DOHH2 (cell line): ENCODE data around the gene PHETA2.

Source experiments
- EZH2phosphoT487 ChIP-seq: fragments of 200-600 bp; sonication (generic); IDR thresholded peaks from 2 replicates; pipeline ENCODE4 v1.6.1; 2017; ENCODE audit warnings: borderline replicate concordance, mild to moderate bottlenecking, antibody characterized with exemption, low read length, moderate library complexity, mixed read lengths
- TF ChIP-seq, protein P1 (sequence below): fragments of 200-600 bp; sonication (generic); IDR thresholded peaks from one replicate; pipeline ENCODE4 v1.5.1; 2014; ENCODE audit warnings: antibody characterized with exemption, mild to moderate bottlenecking, low read depth, low read length; ENCODE audit not compliant: poor library complexity, severe bottlenecking

GRCh38 chr22:42035256-42035655 lies 38.8 kb upstream of the PHETA2 start:
- TF ChIP-seq, protein P1, sequence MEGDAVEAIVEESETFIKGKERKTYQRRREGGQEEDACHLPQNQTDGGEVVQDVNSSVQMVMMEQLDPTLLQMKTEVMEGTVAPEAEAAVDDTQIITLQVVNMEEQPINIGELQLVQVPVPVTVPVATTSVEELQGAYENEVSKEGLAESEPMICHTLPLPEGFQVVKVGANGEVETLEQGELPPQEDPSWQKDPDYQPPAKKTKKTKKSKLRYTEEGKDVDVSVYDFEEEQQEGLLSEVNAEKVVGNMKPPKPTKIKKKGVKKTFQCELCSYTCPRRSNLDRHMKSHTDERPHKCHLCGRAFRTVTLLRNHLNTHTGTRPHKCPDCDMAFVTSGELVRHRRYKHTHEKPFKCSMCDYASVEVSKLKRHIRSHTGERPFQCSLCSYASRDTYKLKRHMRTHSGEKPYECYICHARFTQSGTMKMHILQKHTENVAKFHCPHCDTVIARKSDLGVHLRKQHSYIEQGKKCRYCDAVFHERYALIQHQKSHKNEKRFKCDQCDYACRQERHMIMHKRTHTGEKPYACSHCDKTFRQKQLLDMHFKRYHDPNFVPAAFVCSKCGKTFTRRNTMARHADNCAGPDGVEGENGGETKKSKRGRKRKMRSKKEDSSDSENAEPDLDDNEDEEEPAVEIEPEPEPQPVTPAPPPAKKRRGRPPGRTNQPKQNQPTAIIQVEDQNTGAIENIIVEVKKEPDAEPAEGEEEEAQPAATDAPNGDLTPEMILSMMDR: no peak
- TF ChIP-seq EZH2phosphoT487: no peak
